GM18951 (cell line): ENCODE data around the gene PDE6D.
"Not testable (repeated sequence)": the region's sequence is repeated elsewhere in the genome, so short reads cannot be mapped to it uniquely, and the experiment has no call there.

Experiments used
- POLR2A ChIP-seq: IDR thresholded peaks from 4 replicates; pipeline ENCODE4 v1.6.1; 2011; ENCODE audit warnings: mild to moderate bottlenecking; ENCODE audit not compliant: insufficient read length, insufficient read depth; ENCODE audit errors: extremely low read depth
- in situ Hi-C: fragments of 300-500 bp; cut with MboI; formaldehyde crosslinking; loops from one replicate; pipeline ENCODE4 v1.12.0; 2022; ENCODE audit warnings: low sequenced_read_pairs, mixed read lengths, inconsistent platforms; ENCODE audit not compliant: unreplicated experiment

The PDE6D gene

DNA sequence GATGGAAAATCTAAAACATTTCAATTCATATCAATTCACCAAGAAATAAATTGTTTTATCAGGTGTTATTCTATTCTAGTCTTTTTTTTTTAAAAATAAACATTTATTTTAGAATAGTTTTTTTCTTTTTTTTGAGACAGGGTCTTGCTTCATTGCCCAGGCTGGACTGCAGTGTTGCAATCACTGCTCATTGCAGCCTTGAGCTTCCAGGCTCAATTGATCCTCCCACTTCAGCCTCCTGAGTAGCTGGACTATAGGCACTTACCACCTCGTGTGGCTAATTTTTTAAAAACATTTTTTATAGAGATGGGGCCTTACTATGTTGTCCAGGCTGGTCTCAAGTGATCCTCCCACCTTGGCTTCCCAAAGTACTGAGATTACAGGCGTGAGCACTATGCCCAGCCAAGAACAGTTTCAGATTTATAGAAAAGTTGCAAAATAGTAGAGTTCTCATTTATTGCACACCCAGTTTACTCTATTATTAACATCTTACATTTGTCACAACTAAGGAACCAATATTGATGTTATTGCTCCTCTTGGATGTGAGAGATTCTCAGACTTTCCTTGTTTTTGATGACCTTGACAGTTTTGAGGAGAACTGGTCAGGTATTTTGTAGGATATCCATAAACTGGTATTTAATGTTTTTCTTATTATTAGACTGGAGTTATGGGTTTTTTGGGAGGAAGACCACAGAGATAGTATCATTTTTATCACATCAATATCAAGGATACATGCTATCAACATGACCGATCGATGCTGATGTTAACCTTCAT lies 29.9 kb downstream of the PDE6D start:
- no peak for TF ChIP-seq POLR2A
- in situ Hi-C loops = no loop called here

DNA sequence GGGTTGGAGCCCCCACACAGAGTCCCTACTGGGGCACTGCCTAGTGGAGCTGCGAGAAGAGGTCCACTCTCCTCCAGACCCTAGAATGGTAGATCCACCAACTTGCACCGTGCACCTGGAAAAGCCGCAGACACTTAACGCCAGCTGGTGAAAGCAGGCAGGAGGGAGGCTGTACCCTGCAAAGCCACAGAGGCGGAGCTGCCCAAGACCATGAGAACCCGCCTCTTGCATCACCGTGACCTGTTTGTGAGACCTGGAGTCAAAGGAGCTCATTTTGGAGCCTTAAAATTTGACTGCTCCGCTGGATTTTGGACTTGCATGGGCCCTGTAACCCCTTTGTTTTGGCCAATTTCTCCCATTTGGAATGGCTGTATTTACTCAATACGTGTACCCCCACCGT lies 32.1 kb downstream of the PDE6D start:
- in situ Hi-C loops = not testable (repeated sequence)

DNA sequence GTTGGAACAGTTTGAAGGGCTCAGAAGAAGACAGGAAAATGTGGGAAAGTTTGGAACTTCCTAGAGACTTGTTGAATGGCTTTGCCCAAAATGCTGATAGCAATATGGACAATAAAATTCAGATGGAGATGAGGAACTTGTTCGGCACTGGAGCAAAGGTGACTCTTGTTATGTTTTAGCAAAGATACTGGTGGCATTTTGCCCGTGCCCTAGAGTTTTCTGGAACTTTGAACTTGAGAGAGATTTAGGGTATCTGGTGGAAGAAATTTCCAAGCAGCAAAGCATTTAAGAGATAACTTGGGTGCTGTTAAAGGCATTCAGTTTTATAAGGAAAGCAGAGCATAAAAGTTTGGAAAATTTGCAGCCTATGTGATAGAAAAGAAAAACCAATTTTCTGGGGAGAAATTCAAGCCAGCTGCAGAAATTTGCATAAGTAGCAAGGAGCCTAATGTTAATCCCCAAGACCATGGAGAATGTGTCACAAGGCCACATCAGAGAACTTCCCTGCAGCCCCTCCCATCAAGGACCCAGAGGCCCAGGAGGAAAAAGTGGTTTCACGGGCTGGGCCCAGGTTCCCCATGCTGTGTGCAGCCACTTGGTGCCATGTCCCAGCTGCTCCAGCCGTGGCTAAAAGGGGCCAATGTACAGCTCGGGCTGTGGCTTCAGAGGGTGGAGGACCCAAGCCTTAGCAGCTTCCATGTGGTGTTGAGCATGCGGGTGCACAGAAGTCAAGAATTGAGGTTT lies 32.8 kb downstream of the PDE6D start:
- in situ Hi-C loops = not testable (repeated sequence)

GRCh38 chr2:231745303-231746038 lies 35.6 kb downstream of the PDE6D start:
- no peak for TF ChIP-seq POLR2A
- in situ Hi-C loops = no loop called here

DNA sequence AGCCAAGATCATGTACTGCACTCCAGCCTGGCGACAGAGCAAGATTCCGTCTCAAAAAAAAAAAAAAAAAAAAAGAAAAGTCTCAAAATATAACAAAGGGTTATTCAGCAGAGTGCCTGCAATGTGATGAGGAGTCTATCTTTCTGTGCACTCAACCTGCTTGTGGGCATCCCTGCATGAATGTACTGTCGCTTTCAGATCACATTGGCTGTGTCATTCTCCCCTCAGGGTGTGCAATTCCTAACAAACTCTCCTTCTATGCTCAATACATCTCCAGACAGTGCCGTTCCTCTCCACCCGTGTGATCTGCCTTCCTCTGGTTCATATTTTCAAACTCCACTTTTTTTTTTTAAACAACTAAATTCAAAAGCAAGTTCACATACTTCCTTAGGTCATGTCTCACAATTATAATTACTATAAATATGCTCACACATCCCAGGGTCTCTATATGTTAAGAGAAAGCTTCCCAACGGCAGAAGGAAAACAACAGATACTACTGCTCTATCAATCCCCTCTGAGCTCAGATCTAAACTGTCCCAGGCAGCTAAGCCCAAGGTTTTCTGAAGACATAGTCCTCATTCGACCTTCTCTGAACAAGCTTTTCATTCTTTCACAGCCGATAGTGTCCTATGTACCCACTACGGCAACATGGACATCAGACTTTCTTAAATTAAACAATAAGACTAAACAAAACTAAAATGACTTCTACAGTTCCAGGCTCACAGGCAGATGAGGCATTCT lies 37.5 kb downstream of the PDE6D start:
- in situ Hi-C loops = no loop called here
- no peak for TF ChIP-seq POLR2A

- in situ Hi-C loops = no loop called here
- no peak for TF ChIP-seq POLR2A
Observed at GRCh38 chr2:231737761-231738160, 43.3 kb downstream of the PDE6D start.

GRCh38 chr2:231732604-231733003 lies 48.5 kb downstream of the PDE6D start:
- TF ChIP-seq POLR2A = no peak
- in situ Hi-C loops = no loop called here

GRCh38 chr2:231727621-231728020 lies 53.5 kb downstream of the PDE6D start:
- no peak for TF ChIP-seq POLR2A
- in situ Hi-C loops = loop anchor here (10.0 kb wide), 1 partner anchor 47 kb away; no protein-coding TSS in a partner anchor

GRCh38 chr2:231726276-231726675 lies 54.8 kb downstream of the PDE6D start:
- TF ChIP-seq POLR2A = no peak
- in situ Hi-C loops = loop anchor here (10.0 kb wide), 1 partner anchor 49 kb away; no protein-coding TSS in a partner anchor

- in situ Hi-C loops = loop anchor here (10.0 kb wide), 1 partner anchor 49 kb away; no protein-coding TSS in a partner anchor
- no peak for TF ChIP-seq POLR2A
Observed at GRCh38 chr2:231725476-231725875, 55.6 kb downstream of the PDE6D start.

GRCh38 chr2:231722721-231723307 lies 58.3 kb downstream of the PDE6D start:
- TF ChIP-seq POLR2A = no peak
- in situ Hi-C loops = loop anchor here (10.0 kb wide), 1 partner anchor 52 kb away; no protein-coding TSS in a partner anchor

DNA sequence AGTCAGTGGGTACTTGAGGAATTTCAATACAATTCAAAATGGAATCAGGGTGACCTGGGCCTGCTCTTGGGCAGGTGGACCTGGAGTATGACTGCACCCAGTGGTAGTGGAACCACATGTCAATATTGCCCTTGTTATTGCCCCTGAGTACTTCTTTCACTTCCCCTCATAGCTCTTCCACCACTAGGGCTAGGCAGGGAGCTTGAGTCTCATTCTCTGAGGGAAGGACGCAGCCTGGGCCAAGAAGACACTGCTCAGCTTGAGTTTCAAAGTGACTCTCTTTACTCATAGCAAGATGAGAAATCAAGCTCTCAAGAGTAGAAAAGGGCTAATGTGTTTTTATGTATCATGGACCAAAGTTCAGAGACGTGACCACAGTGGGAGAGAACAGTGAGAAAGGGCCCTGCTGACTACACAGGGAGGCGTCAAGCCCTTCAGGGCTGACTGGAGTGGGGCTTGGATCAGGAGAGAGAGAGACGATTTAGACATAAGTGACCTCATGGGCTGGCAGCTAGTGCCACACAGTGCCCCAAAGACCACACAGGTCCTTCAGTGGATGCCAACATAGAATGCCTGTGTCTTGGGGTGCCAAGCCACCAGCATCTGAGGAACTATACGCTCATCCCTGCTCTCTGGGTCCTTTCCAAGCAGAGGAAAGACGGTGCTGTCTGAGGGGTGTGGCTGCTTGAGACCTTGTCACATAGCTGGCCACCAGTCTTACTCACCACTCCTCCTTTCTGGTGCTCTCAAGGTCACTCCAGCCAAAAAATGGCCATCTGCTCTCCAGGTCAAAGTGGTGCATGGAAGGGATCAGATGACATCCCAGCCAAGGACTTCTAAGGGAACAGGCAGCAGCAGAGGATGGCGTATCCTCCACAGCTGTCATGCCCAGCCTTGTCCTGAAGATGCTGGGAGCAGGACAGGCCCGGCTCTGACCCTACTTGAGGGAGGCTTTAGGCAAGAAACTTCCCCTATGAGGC lies 59.8 kb downstream of the PDE6D start:
- TF ChIP-seq POLR2A = no peak
- in situ Hi-C loops = loop anchor here (10.0 kb wide), 1 partner anchor 54 kb away; no protein-coding TSS in a partner anchor
